Amniotic epithelial cell (primary cell): ENCODE data around the gene RBAK.
"Not testable (repeated sequence)": the region's sequence is repeated elsewhere in the genome, so short reads cannot be mapped to it uniquely, and the experiment has no call there.

Experiments used
- DNase-seq: peaks from one replicate; pipeline ENCODE4 v3.0.0-alpha.2; 2010; ENCODE audit warnings: low read depth

The RBAK gene

GRCh38 chr7:5045558-5046396, at the start of gene RBAK:
Gene RBAK, plus strand, starts transcription at chr7:5045860. Its CDS starts 2,217 bp downstream, at chr7:5048077.
- DNase-seq: peak; percentile 96

- DNase-seq: no peak
These were observed 48.9 kb upstream of the RBAK start for GRCh38 chr7:4996696-4997222.

GRCh38 chr7:4998244-4998643, 47.4 kb upstream of the RBAK start:
- no peak for DNase-seq

- no peak for DNase-seq
These were observed 46.8 kb upstream of the RBAK start for GRCh38 chr7:4998910-4999309.

- DNase-seq: no peak
These were observed 46.2 kb upstream of the RBAK start for GRCh38 chr7:4999369-4999950.

- no peak for DNase-seq
These were observed 44.7 kb upstream of the RBAK start for GRCh38 chr7:5001003-5001402.

- DNase-seq: no peak
These were observed 43.7 kb upstream of the RBAK start for GRCh38 chr7:5001911-5002310.

GRCh38 chr7:5005066-5005465, 40.6 kb upstream of the RBAK start:
- DNase-seq: no peak

- DNase-seq: no peak
These were observed 32.7 kb upstream of the RBAK start for GRCh38 chr7:5012985-5013384.

- not testable (repeated sequence) for DNase-seq
These were observed 29.7 kb upstream of the RBAK start for GRCh38 chr7:5015936-5016335.

- DNase-seq: not testable (repeated sequence)
These were observed 28.0 kb upstream of the RBAK start for GRCh38 chr7:5017626-5018025.

GRCh38 chr7:5020098-5020497, 25.6 kb upstream of the RBAK start:
- no peak for DNase-seq

- DNase-seq: not testable (repeated sequence)
These were observed 24.6 kb upstream of the RBAK start for GRCh38 chr7:5020976-5021550.

- DNase-seq: not testable (repeated sequence)
These were observed 22.0 kb upstream of the RBAK start for GRCh38 chr7:5023626-5024025.

- DNase-seq: peak; percentile 17
These were observed 17.8 kb upstream of the RBAK start for GRCh38 chr7:5027796-5028410.

GRCh38 chr7:5033186-5033585, 12.5 kb upstream of the RBAK start:
- not testable (repeated sequence) for DNase-seq

- no peak for DNase-seq
These were observed 10.4 kb upstream of the RBAK start for GRCh38 chr7:5035276-5035675.

GRCh38 chr7:5036446-5036845, 9.2 kb upstream of the RBAK start:
- no peak for DNase-seq

GRCh38 chr7:5041047-5041446, 4.6 kb upstream of the RBAK start:
- no peak for DNase-seq

- DNase-seq: no peak
These were observed 2.0 kb upstream of the RBAK start for GRCh38 chr7:5043661-5044060.

GRCh38 chr7:5046397-5046732, 705 bp downstream of the RBAK start:
- not testable (repeated sequence) for DNase-seq

GRCh38 chr7:5047127-5047526, 1.5 kb downstream of the RBAK start:
- DNase-seq: not testable (repeated sequence)

- no peak for DNase-seq
These were observed 5.0 kb downstream of the RBAK start for GRCh38 chr7:5050676-5051075.
